Stimulated activated memory B cell treated with anti-CD40 and anti-IgM and Interleukin-4, amounts not matched to agents 10 μg/mL and 1 μg/mL and 100 μg/mL, for 72 hours (primary cell): ENCODE data around the gene GMDS.

Source experiments
- ATAC-seq: fragments of 150-1000 bp; cut with Tn5 transposase; 2 replicates; pipeline ENCODE4 v1.10.0; 2021
- H3K27ac Mint-ChIP-seq: one replicate; pipeline ENCODE4 v1.8.0; 2022; ENCODE audit warnings: mild to moderate bottlenecking, mixed read lengths
- H3K27me3 Mint-ChIP-seq: one replicate; pipeline ENCODE4 v1.8.0; 2022; ENCODE audit warnings: mixed read lengths
- H3K36me3 Mint-ChIP-seq: one replicate; pipeline ENCODE4 v1.8.0; 2022; ENCODE audit warnings: mixed read lengths
- H3K4me1 Mint-ChIP-seq: one replicate; pipeline ENCODE4 v1.8.0; 2022; ENCODE audit warnings: mixed read lengths
- H3K4me3 Mint-ChIP-seq: one replicate; pipeline ENCODE4 v1.8.0; 2022; ENCODE audit warnings: mild to moderate bottlenecking, moderate library complexity, mixed read lengths
- H3K9me3 Mint-ChIP-seq: one replicate; pipeline ENCODE4 v1.8.0; 2022; ENCODE audit warnings: mixed read lengths

GMDS gene

DNA sequence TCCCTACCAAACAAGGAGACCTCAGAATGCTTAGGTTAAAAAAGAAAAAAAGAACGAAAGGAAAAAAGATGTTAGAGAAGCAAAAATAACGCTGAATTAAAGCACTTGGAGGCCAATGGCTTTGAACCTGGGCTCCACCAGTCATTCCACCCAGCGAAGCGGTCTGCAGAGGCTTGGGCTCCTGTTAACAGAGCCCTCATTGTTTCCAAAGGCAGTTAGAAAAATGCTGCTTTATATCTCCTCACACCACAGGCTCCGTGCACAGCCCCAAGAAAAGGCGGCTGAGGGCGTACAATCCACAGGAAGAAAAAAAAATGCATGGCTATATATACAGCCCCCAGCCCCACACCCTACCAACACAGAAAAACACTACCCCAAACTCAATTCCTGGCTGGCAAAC lies 379.8 kb downstream of the GMDS start:
- no peak overlapping the region for H3K27ac Mint-ChIP-seq
- H3K4me1 Mint-ChIP-seq = peaks cover 28% of the 10 kb centered on the region
- no peak overlapping the region for H3K4me3 Mint-ChIP-seq
- no peaks in the 10 kb centered on the region for H3K9me3 Mint-ChIP-seq
- H3K27me3 Mint-ChIP-seq = no peaks in the 10 kb centered on the region
- no peaks in the 10 kb centered on the region for H3K36me3 Mint-ChIP-seq
- no peak for ATAC-seq

DNA sequence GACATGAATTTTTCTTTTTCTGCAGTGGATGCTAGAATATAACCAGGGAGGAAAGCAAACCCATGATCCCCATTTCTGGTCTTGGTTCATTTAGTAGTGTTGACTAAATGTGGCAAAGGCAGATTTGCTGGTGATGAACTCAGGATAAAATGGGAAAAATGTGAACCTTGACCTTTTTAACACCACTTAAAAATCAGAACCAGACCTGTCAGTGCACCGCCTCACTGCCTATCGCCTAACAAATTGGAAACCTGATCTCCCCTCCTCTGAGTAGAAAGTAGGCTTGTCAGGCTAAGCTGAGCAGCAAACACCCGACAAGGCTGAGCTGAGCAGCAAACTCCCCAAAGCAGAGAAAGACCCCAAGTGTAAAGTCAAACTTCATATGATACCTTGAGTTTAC lies 380.9 kb downstream of the GMDS start:
- H3K9me3 Mint-ChIP-seq = no peaks in the 10 kb centered on the region
- no peak overlapping the region for H3K4me3 Mint-ChIP-seq
- H3K36me3 Mint-ChIP-seq = no peaks in the 10 kb centered on the region
- H3K27ac Mint-ChIP-seq = no peak overlapping the region
- no peaks in the 10 kb centered on the region for H3K27me3 Mint-ChIP-seq
- ATAC-seq = no peak
- H3K4me1 Mint-ChIP-seq = peaks cover 25% of the 10 kb centered on the region

DNA sequence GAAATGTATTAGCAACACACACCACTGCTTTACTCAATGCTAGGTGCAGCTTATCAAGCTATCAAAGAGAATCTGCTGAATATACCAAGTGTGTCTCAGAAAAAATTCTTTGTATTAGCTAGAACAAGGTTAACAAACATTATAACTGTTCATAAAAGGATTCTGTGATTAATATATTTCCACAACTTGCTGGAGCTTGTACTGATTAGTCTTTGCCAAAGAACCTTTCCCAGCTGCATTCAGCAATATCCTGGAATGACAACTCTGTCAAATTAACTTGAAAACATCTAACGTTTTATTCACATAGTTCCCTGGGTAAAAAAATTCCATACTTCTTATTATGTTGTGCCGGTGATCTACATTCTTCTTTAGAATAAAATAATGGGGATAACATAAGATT lies 383.0 kb downstream of the GMDS start:
- H3K4me3 Mint-ChIP-seq = no peak overlapping the region
- H3K27me3 Mint-ChIP-seq = no peaks in the 10 kb centered on the region
- H3K4me1 Mint-ChIP-seq = peaks cover 16% of the 10 kb centered on the region
- H3K27ac Mint-ChIP-seq = no peak overlapping the region
- H3K36me3 Mint-ChIP-seq = no peaks in the 10 kb centered on the region
- H3K9me3 Mint-ChIP-seq = no peaks in the 10 kb centered on the region
- no peak for ATAC-seq

DNA sequence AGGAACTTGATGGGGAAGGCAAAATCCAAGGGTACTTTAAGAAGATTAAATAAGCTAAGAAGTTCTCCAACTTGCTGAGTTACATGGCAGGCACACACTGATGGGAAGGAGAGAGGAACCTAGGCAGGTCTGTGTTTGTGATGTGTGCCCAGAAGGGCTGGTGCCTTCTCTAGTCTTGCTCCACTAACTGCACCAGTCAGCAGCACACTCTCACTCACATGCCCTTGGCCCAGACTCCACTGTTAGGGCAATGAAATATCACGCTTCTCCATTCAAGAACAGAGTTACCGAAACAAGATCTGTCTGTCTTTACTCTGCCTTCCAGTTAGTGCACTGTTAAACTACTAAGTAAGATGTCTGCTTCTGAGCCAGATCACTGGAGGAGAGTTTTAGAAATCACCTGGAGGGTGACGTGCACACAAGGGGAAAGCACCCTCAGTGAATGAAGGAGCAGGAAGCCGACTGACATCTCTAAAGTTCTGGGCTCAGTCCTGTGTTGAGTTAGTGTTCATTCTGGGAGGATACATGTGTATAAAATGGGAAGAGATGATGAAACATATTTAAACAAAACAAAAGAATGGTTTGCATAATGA lies 384.6 kb downstream of the GMDS start:
- Mint-ChIP-seq H3K4me3 (no peak overlapping the region), H3K27ac (peak overlapping the region; percentile 40)
- peak; percentile 62 for ATAC-seq

DNA sequence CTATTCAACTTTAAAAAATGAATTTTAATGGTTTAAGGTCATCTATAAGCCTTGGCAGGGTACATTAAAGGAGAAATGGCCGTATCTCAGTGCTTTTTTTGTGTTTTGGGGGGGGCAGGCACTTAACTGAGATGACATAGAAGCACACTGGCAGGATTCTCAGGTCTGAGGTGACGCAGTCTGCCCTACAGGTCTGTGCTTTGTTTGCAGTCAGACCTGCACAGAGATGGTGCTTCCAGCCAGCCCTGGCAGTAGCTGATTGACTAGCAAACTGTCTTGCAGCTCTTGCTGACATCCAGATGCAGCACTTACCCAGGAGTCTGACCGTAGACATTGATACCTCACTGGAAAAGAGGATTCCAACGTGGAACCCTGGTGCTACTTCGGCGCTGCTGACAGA lies 386.5 kb downstream of the GMDS start:
- H3K27me3 Mint-ChIP-seq = no peaks in the 10 kb centered on the region
- peaks cover 33% of the 10 kb centered on the region for H3K4me1 Mint-ChIP-seq
- no peaks in the 10 kb centered on the region for H3K9me3 Mint-ChIP-seq
- no peak for ATAC-seq
- H3K4me3 Mint-ChIP-seq = no peak overlapping the region
- no peak overlapping the region for H3K27ac Mint-ChIP-seq
- no peaks in the 10 kb centered on the region for H3K36me3 Mint-ChIP-seq

More for the DNA sequence above, 384.6 kb downstream of the GMDS start:
- Mint-ChIP-seq H3K4me1 (peaks cover 30% of the 10 kb centered on the region), H3K9me3 (no peaks in the 10 kb centered on the region), H3K36me3 (no peaks in the 10 kb centered on the region), H3K27me3 (no peaks in the 10 kb centered on the region)

DNA sequence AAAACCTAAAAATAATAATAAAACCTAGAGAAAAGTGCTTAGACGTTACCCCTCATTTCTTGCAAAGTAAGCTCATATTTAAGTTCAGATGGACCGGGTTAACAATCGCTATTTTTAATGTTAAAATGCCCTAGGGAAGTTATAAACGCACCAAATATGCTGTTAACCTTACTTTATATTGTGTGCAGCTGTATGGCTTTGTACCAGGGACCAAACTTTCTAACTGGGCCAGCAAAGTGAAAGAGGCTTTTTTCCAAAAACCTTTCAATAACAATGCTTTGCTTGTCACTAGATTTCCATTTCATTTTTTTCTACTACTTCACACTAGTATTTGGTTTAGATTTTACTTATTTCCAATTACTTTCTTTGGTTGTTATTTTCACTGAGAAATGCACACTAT lies 387.2 kb downstream of the GMDS start:
- ATAC-seq = no peak
- peaks cover 33% of the 10 kb centered on the region for H3K4me1 Mint-ChIP-seq
- no peaks in the 10 kb centered on the region for H3K27me3 Mint-ChIP-seq
- no peak overlapping the region for H3K4me3 Mint-ChIP-seq
- no peak overlapping the region for H3K27ac Mint-ChIP-seq
- no peaks in the 10 kb centered on the region for H3K36me3 Mint-ChIP-seq
- H3K9me3 Mint-ChIP-seq = no peaks in the 10 kb centered on the region

DNA sequence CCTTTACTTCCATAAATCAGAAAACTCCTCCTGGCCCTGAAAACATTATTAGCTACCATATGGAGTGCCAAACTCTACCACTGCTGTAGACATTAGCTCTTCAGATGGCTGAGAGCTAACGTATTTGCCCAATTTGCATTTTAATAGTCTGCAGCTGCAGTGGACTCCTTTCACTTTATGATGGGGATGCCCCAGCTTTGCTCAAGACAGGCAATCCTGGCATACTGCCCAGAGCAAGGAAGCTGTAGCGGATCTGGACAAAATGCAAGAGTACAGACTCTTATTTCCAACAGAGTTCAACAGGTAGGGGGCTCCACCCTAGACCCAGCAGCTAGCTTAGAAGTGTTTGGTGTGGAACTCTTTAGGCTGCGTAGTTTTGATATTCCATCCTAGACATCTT lies 389.0 kb downstream of the GMDS start:
- H3K4me1 Mint-ChIP-seq = peaks cover 31% of the 10 kb centered on the region
- no peaks in the 10 kb centered on the region for H3K36me3 Mint-ChIP-seq
- no peaks in the 10 kb centered on the region for H3K9me3 Mint-ChIP-seq
- H3K27ac Mint-ChIP-seq = peak overlapping the region; percentile 14
- ATAC-seq = peak; percentile 91
- no peaks in the 10 kb centered on the region for H3K27me3 Mint-ChIP-seq
- peak overlapping the region; percentile 11 for H3K4me3 Mint-ChIP-seq

DNA sequence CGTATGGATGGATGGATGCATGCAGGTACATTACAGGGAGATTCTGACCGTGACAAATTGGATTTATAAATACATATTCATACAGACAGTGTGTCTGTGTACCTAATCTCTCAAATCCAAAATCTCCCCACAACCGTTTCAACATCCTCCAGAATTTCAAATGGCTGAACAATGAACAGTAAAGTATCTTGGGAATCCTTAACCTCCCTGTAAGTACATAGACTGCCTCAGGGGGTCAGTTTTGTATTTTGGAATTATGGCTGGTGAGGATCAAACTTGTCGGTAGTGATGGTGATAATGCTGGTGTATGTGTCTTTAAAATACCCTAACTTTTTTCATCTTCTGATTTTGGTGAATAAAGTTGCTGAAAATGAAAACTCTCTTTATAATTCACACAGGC lies 389.5 kb downstream of the GMDS start:
- Mint-ChIP-seq H3K27ac (peak overlapping the region; percentile 14), H3K4me3 (no peak overlapping the region), H3K4me1 (peaks cover 26% of the 10 kb centered on the region)

DNA sequence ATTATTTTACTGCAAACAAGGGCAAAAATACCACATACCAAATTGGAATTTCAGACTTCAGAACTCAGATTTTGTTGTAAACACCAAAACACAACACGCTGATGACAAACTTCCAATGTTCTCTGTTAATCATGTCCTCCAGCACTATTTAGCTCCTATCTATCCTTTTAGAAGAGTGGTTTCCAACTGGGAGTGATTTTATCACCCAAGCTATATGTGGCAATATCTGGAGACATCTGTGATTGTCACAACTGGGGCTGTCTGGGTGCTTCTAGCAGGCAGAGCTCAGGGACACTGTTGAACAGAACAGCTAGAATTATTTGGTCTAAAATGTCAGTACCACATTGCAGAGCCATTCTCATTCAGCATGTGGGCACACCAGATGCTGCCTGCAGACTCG lies 391.1 kb downstream of the GMDS start:
- ATAC-seq = no peak
- no peaks in the 10 kb centered on the region for H3K9me3 Mint-ChIP-seq
- H3K36me3 Mint-ChIP-seq = no peaks in the 10 kb centered on the region
- H3K4me3 Mint-ChIP-seq = no peak overlapping the region
- no peak overlapping the region for H3K27ac Mint-ChIP-seq
- peaks cover 26% of the 10 kb centered on the region for H3K4me1 Mint-ChIP-seq
- no peaks in the 10 kb centered on the region for H3K27me3 Mint-ChIP-seq

More for the DNA sequence above, 389.5 kb downstream of the GMDS start:
- no peaks in the 10 kb centered on the region for H3K9me3 Mint-ChIP-seq
- H3K36me3 Mint-ChIP-seq = no peaks in the 10 kb centered on the region
- no peaks in the 10 kb centered on the region for H3K27me3 Mint-ChIP-seq
- ATAC-seq = no peak

DNA sequence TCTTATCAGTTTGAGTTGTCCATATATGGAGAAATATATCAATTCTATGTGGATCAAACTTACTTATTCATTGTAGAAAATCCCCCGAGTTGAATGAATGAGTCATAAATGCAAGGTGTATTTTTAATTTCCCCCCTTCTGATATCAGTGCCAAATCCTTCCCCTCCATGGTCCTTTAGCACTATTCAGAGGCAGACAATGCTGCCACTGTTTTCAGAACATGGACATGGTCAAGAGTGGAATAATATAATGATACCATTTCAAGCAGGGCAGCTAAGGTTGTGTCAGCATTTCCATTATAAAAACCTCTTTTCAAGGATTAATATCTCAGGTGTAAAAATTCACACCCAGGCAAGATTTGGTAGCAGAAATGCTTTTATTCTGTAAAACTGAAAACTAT lies 391.6 kb downstream of the GMDS start:
- Mint-ChIP-seq H3K9me3 (no peaks in the 10 kb centered on the region), H3K36me3 (peaks cover under 1% of the 10 kb centered on the region), H3K4me1 (peaks cover 26% of the 10 kb centered on the region), H3K27ac (no peak overlapping the region), H3K4me3 (no peak overlapping the region), H3K27me3 (no peaks in the 10 kb centered on the region)
- ATAC-seq = no peak

DNA sequence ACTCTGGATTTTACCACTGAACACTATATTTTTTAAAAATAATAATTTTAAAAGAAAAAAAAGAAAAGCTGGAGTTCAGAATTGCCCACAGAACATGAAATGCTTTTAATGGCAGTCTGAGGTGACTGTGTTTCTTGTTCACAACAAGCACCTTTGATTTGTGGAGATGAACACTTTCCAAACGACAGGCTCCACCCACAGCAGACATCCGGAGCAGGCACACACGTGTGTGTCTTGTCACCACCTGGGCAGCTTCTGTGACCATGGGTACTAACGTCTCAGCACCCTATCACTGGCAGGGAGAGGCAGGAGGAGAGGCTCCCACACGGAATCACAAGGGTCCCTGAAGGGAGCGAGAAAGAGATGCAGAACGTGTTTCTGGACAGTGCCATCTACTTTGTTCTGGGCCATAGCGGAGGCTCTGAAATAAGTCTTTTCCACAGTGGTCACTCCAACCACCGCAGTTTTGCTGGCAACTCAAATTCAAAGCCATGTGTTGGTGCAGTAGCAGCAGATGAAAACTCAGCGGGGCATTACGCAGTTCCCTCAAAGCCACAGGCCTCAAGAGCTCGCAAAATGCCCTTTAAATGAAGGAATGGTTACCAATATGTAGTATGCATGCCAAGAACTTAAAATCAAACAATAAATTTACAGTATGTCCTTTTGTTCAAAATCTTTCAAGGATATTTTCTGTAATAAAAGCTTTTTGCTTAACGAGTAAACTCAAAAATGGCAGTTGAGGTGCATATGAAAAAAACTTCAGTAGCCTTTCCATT lies 393.5 kb downstream of the GMDS start:
- Mint-ChIP-seq H3K9me3 (no peaks in the 10 kb centered on the region), H3K4me3 (no peak overlapping the region), H3K36me3 (peaks cover 13% of the 10 kb centered on the region), H3K27me3 (no peaks in the 10 kb centered on the region), H3K4me1 (peaks cover 21% of the 10 kb centered on the region), H3K27ac (no peak overlapping the region)
- no peak for ATAC-seq

DNA sequence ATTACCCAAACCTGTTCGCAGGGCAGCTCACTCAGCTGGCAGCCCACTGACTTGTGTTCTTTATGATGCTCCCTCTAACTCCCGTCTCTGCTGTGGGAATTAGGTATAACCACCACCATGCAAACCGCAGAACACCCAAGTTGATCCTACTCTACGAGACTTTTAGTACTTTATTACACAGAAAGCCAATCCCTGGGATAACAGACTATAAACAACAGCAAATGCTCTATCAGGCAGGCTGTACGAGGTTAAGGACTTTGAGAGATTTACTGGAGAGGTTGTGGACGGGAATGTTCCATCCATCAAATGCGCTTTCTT lies 394.6 kb downstream of the GMDS start:
- Mint-ChIP-seq H3K27ac (no peak overlapping the region), H3K4me1 (peaks cover 11% of the 10 kb centered on the region), H3K36me3 (peaks cover 18% of the 10 kb centered on the region), H3K27me3 (no peaks in the 10 kb centered on the region), H3K4me3 (no peak overlapping the region), H3K9me3 (no peaks in the 10 kb centered on the region)
- ATAC-seq = no peak

DNA sequence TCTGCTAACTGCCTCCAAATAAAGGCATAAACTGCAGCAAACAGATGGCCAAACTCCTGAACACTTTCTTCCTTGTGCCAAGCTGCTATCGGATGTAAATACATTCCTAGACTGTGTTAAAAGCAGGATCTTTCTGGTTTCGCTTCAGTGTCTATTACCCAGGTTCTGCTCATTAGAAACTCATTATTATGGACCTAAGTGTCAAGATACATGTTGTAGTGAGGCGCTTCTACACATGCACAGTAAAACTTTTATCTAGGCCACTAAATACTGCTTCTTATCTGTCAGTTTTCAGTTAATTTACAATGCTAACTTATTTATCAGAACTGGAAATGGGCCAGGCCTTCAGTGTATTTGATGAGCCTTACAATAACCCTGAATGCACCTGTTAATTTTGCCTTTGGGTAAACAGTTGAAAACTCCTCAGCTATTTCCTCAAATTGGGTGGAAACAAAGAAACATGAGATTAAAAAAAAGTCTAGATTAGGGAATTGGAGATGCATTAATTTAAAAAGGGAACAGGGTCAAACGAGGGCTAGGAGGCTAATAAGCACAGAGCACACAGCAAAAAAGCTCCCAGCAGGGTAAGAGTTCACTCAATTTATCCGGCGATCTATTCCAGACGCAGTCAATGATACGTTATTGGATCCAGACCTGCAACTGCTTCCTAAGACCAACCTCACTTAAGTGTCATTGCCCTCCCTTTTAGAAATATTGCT lies 395.1 kb downstream of the GMDS start:
- no peak overlapping the region for H3K27ac Mint-ChIP-seq
- H3K4me1 Mint-ChIP-seq = peaks cover 9% of the 10 kb centered on the region
- no peak for ATAC-seq
- peaks cover 19% of the 10 kb centered on the region for H3K36me3 Mint-ChIP-seq
- no peak overlapping the region for H3K4me3 Mint-ChIP-seq
- no peaks in the 10 kb centered on the region for H3K9me3 Mint-ChIP-seq
- no peaks in the 10 kb centered on the region for H3K27me3 Mint-ChIP-seq

DNA sequence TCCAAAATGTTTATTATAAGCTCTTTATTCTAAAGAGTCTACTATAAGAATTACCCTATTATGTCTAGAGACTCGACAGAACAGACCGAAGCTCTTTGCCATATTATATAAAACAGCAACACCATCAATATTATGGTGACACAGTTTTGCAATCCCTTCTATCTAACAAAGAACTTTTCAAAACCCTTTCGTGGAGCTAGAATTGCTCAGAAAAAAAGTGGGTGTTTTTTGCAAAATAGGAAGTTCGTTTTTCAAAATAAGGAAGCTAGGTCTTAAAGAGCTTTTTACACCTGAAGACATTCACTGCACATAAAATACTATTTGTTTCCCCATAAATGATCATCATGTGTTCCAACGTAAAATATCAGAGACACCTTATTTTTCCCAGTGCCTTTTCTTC lies 395.7 kb downstream of the GMDS start:
- Mint-ChIP-seq H3K27ac (no peak overlapping the region), H3K4me1 (peaks cover 9% of the 10 kb centered on the region), H3K36me3 (peaks cover 19% of the 10 kb centered on the region), H3K4me3 (no peak overlapping the region), H3K9me3 (no peaks in the 10 kb centered on the region), H3K27me3 (no peaks in the 10 kb centered on the region)
- no peak for ATAC-seq

DNA sequence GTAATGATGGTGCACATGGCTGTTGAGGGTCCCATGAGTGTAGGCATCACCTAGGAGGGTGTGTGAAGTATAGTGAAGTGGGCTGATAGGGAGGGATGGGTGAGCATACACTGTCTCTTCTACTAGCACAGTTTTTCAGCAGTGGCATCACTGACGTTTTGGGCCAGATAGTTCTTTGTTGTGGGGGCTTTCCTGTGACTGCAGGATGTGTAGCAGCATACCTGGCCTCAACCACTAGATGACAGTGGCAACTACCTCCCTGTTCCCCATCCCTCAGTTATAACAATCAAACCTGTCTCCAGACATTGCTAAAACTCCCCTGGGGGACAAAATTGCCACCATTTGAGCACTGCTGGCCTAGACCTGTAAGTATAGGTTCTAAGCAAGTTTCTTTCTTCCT lies 396.7 kb downstream of the GMDS start:
- Mint-ChIP-seq H3K27me3 (no peaks in the 10 kb centered on the region), H3K4me3 (no peak overlapping the region), H3K9me3 (no peaks in the 10 kb centered on the region), H3K27ac (no peak overlapping the region), H3K36me3 (peaks cover 19% of the 10 kb centered on the region), H3K4me1 (peaks cover 9% of the 10 kb centered on the region)
- ATAC-seq = no peak

DNA sequence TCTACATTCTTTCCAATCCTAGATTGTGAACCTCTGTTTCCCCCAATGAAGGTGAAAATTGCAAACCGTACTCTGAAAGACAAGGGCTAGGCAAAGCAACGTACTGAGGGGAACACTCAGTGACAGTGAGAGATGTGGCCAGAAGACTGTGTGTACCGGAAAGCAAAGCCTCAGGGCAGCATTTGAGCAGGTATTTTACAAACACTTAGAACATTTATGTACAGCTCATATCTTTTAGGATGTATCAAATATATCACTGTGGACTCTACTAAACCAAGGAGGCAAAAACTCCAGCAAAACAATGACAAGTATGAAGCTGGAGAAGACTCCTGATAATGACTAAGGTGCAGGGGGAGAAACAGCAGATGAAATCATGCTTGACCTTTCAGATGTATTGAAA lies 398.8 kb downstream of the GMDS start:
- H3K9me3 Mint-ChIP-seq = no peaks in the 10 kb centered on the region
- no peak overlapping the region for H3K27ac Mint-ChIP-seq
- H3K36me3 Mint-ChIP-seq = peaks cover 19% of the 10 kb centered on the region
- no peaks in the 10 kb centered on the region for H3K27me3 Mint-ChIP-seq
- peaks cover 9% of the 10 kb centered on the region for H3K4me1 Mint-ChIP-seq
- no peak overlapping the region for H3K4me3 Mint-ChIP-seq
- no peak for ATAC-seq
